K562 (cell line): Measurements from ENCODE around the gene IP6K3. TPM values are rescaled to one million over a fixed set of nuclear protein-coding genes. Genes with fewer than 3 reads are reported as not detected.

Source experiments
- ATAC-seq: fragments of 200-7000 bp; cut with Tn5 transposase; 3 replicates; pipeline ENCODE4 v1.9.1; 2020; ENCODE audit warnings: moderate library complexity
- BruUV-seq: library from RNA; stranded (reverse); fragments of 400-500 nt; replicated peaks from 2 replicates; lab custom pipeline; 2021; lab: Mats Ljungman, UMichigan
- CTCF ChIA-PET: fragments of 300-600 bp; formaldehyde crosslinking; extraction: SDS; loops from one replicate; lab custom pipeline; 2021; ENCODE audit warnings: low intra/inter-chr PET ratio; lab: Yijun Ruan, JAX
- POLR2A ChIA-PET: fragments of 300-600, 350-650 bp; sonication (Branson Sonifier 250); formaldehyde crosslinking; extraction: SDS; loops from one replicate; lab custom pipeline; 2021; ENCODE audit warnings: antibody characterized with exemption, inconsistent platforms; lab: Yijun Ruan, JAX
- DNase-seq, 4 experiments: peaks; one replicate each; pipeline versions ENCODE4 v3.0.0 to v3.0.0-alpha.2; 2011 to 2018; ENCODE audit warnings: low spot score in 3 of 4, mixed read lengths in 3 of 4; ENCODE audit errors: extremely low read depth in 1 of 4
- FAIRE-seq: peaks from 2 replicates; lab custom pipeline; 2011; peaks lifted over from hg19 to GRCh38; lab: Jason Lieb, UNC
- H2AFZ ChIP-seq: 2 replicates; pipeline ENCODE4 v1.6.0; 2011; ENCODE audit warnings: low read depth, low read length, control low read depth, inconsistent platforms
- H3K27ac ChIP-seq: fragments of 200-600 bp; 3 replicates; pipeline ENCODE4 v1.8.0; 2011; ENCODE audit warnings: low read depth, mild to moderate bottlenecking, control low read depth, inconsistent platforms, low read length, moderate library complexity, mixed read lengths; ENCODE audit errors: extremely low read depth
- H3K27me3 ChIP-seq, 2 experiments: fragments of 300-600 bp in 1 of 2; 2 replicates in 1 of 2; 3 replicates in 1 of 2; pipeline versions ENCODE4 v1.6.0 to v1.8.0; 2011; ENCODE audit warnings: inconsistent platforms in 2 of 2, low read length in 2 of 2, mild to moderate bottlenecking in 1 of 2, mixed read lengths in 1 of 2, moderate library complexity in 1 of 2; ENCODE audit not compliant: control insufficient read depth in 2 of 2, insufficient read depth in 2 of 2
- H3K36me3 ChIP-seq: fragments of 300-600 bp; 3 replicates; pipeline ENCODE4 v1.8.0; 2011; ENCODE audit warnings: mild to moderate bottlenecking, low read length, inconsistent platforms; ENCODE audit not compliant: control insufficient read depth, insufficient read depth
- H3K4me1 ChIP-seq, 2 experiments: fragments of 200-600 bp in 1 of 2; replicated peaks in 1 of 2; 2 replicates in 1 of 2; 3 replicates in 1 of 2; pipeline versions ENCODE4 v1.5.1 to v1.8.0; 2011; ENCODE audit warnings: inconsistent platforms in 2 of 2, low read length in 2 of 2, mild to moderate bottlenecking in 1 of 2, mixed read lengths in 1 of 2, moderate library complexity in 1 of 2; ENCODE audit not compliant: control insufficient read depth in 2 of 2, insufficient read depth in 2 of 2
- H3K4me2 ChIP-seq: 2 replicates; pipeline ENCODE4 v1.6.1; 2011; ENCODE audit warnings: low read length, control low read depth, inconsistent platforms, mixed read lengths; ENCODE audit not compliant: insufficient read depth
- H3K4me3 ChIP-seq: fragments of 200-600 bp; sonication (generic), shearing (Covaris generic); 2 replicates; pipeline ENCODE4 v1.5.1; 2016; ENCODE audit warnings: control low read depth, inconsistent platforms
- H3K79me2 ChIP-seq: fragments of 200-600 bp; 3 replicates; pipeline ENCODE4 v1.8.0; 2011; ENCODE audit warnings: low read length, inconsistent platforms; ENCODE audit not compliant: control insufficient read depth, insufficient read depth
- H3K9ac ChIP-seq, 2 experiments: 2 replicates each; pipeline versions ENCODE4 v1.6.0 to v1.6.1; 2011; ENCODE audit warnings: low read depth in 2 of 2, low read length in 2 of 2, control low read depth in 1 of 2, inconsistent platforms in 1 of 2, mild to moderate bottlenecking in 1 of 2, mixed read lengths in 1 of 2; ENCODE audit not compliant: insufficient read depth in 1 of 2
- H3K9me1 ChIP-seq: one replicate; pipeline ENCODE4 v1.6.0; 2011; ENCODE audit warnings: inconsistent platforms, mild to moderate bottlenecking, low read length, moderate library complexity; ENCODE audit not compliant: control insufficient read depth, insufficient read depth
- H3K9me3 ChIP-seq: replicated peaks from 2 replicates; pipeline ENCODE4 v1.5.1; 2011; ENCODE audit warnings: low read depth, low read length, inconsistent platforms; ENCODE audit not compliant: control insufficient read depth, insufficient read depth
- H4K20me1 ChIP-seq: replicated peaks from 2 replicates; pipeline ENCODE4 v1.6.1; 2011; ENCODE audit warnings: low read length, inconsistent platforms, mixed read lengths; ENCODE audit not compliant: control insufficient read depth, insufficient read depth
- DPF2 ChIP-seq: fragments of 450-650 bp; IDR thresholded peaks from 2 replicates; pipeline ENCODE4 v1.6.1; 2016
- EP400 ChIP-seq: fragments of 450-650 bp; IDR thresholded peaks from 2 replicates; pipeline ENCODE4 v1.6.1; 2017; ENCODE audit warnings: antibody characterized with exemption, mild to moderate bottlenecking, moderate library complexity
- HIVEP1 ChIP-seq: fragments of 250-450 bp; sonication (Bioruptor Pico); IDR thresholded peaks from 2 replicates; pipeline ENCODE4 v1.4.0; 2020; ENCODE audit warnings: mild to moderate bottlenecking
- MYBL2 ChIP-seq, 2 experiments: fragments of 450-650 bp in 1 of 2; sonication (generic) in 1 of 2; formaldehyde crosslinking in 1 of 2; IDR thresholded peaks; 2 replicates each; pipeline versions ENCODE4 v1.6.1 to v1.8.1; 2017 to 2022; ENCODE audit warnings: borderline replicate concordance in 1 of 2, inconsistent platforms in 1 of 2, low read depth in 1 of 2, mild to moderate bottlenecking in 1 of 2, missing genetic modification reagents in 1 of 2, moderate library complexity in 1 of 2
- NR4A1 ChIP-seq, 2 experiments: fragments of 250-450 bp in 1 of 2; fragments of 450-650 bp in 1 of 2; sonication (Bioruptor Pico) in 1 of 2; IDR thresholded peaks; 2 replicates each; pipeline versions ENCODE4 v1.4.0 to v1.6.1; 2016 to 2020; ENCODE audit warnings: mild to moderate bottlenecking in 2 of 2, missing compliant biosample characterization in 1 of 2, missing genetic modification characterization in 1 of 2, moderate library complexity in 1 of 2
- POLR2G ChIP-seq: fragments of 200-400 bp; formaldehyde crosslinking; IDR thresholded peaks from 2 replicates; pipeline ENCODE4 v1.6.1; 2017; ENCODE audit warnings: low read depth, mild to moderate bottlenecking, antibody characterized with exemption, low read length, moderate library complexity
- RBM22 ChIP-seq: fragments of 200-400 bp; formaldehyde crosslinking; IDR thresholded peaks from 2 replicates; pipeline ENCODE4 v1.6.1; 2018; ENCODE audit warnings: low read length, low read depth; ENCODE audit not compliant: poor library complexity, severe bottlenecking
- TCF3 ChIP-seq: sonication (generic); formaldehyde crosslinking; IDR thresholded peaks from 2 replicates; pipeline ENCODE4 v1.4.0; 2020; ENCODE audit warnings: mild to moderate bottlenecking, missing genetic modification reagents
- ZNF3 ChIP-seq: fragments of 250-450 bp; sonication (Bioruptor Pico); IDR thresholded peaks from 2 replicates; pipeline ENCODE4 v1.5.0; 2021; ENCODE audit warnings: mild to moderate bottlenecking, moderate library complexity
- ZNF384 ChIP-seq: IDR thresholded peaks from 2 replicates; pipeline ENCODE4 v1.6.1; 2012; ENCODE audit warnings: low read depth, low read length, improper control_type of control experiment
- WGBS: fragments of 100-300 bp; shearing (Covaris generic); methylation state at CpG from one replicate; pipeline ENCODE4 v1.1.6; 2016; ENCODE audit warnings: low coverage, mixed read lengths; ENCODE audit not compliant: insufficient coverage; ENCODE audit errors: missing lambda C conversion rate; 5-methylcytosine and 5-hydroxymethylcytosine counted together
- in situ Hi-C: fragments of 300-500 bp; cut with MboI; formaldehyde crosslinking; loops from 4 replicates; pipeline ENCODE4 v1.15.0; 2018; ENCODE audit warnings: inconsistent platforms, mixed read lengths
- intact Hi-C: fragments of 100-400 bp; cut with micrococcal nuclease; formaldehyde crosslinking; loops from 2 replicates; pipeline ENCODE4 v1.14.2; 2022
- polyA plus RNA-seq, 8 experiments: library from polyadenylated mRNA; depleted of rRNA in 4 of 8; stranded (reverse) in 5 of 8; unstranded in 3 of 8; fragments of >200 nt; fragmentation: Nextera tagmentation in 2 of 8; fragmentation: Illumina TruSeq in 1 of 8; extraction: Ambion mirVana in 2 of 8; extraction: Trizol in 1 of 8; gene quantifications; 2 replicates each; pipeline versions ENCODE4 v1.2.1 to v1.2.3, GENCODE V29; 2011 to 2014; ENCODE audit warnings: inconsistent platforms in 1 of 8, missing spikeins in 1 of 8
- total RNA-seq, 7 experiments: library from RNA; depleted of rRNA in 6 of 7; stranded (reverse); fragments of >200 nt in 6 of 7; fragmentation: Illumina TruSeq in 2 of 7; extraction: Trizol in 2 of 7; gene quantifications; 2 replicates each; pipeline versions ENCODE4 v1.2.1 to v1.2.3, GENCODE V29; 2011 to 2021; ENCODE audit warnings: low replicate concordance in 1 of 7
- TF ChIP-seq, protein P1 (sequence below), 2 experiments: fragments of 450-650 bp in 1 of 2; sonication (generic) in 1 of 2; formaldehyde crosslinking; conservative IDR thresholded peaks; 2 replicates each; pipeline versions ENCODE4 v1.4.0 to v1.8.1; 2020 to 2022; ENCODE audit warnings: mild to moderate bottlenecking in 1 of 2, missing genetic modification reagents in 1 of 2
- TF ChIP-seq, protein P2 (sequence below): fragments of 150-350 bp; conservative IDR thresholded peaks from 2 replicates; pipeline ENCODE4 v1.6.1; 2014; ENCODE audit warnings: low read length

Gene IP6K3
- total and polyA plus RNA-seq, 9 of the 15 experiments (the other 6 are each of a cell fraction or from before 2014, with no cell fraction given), result not detected

DNA sequence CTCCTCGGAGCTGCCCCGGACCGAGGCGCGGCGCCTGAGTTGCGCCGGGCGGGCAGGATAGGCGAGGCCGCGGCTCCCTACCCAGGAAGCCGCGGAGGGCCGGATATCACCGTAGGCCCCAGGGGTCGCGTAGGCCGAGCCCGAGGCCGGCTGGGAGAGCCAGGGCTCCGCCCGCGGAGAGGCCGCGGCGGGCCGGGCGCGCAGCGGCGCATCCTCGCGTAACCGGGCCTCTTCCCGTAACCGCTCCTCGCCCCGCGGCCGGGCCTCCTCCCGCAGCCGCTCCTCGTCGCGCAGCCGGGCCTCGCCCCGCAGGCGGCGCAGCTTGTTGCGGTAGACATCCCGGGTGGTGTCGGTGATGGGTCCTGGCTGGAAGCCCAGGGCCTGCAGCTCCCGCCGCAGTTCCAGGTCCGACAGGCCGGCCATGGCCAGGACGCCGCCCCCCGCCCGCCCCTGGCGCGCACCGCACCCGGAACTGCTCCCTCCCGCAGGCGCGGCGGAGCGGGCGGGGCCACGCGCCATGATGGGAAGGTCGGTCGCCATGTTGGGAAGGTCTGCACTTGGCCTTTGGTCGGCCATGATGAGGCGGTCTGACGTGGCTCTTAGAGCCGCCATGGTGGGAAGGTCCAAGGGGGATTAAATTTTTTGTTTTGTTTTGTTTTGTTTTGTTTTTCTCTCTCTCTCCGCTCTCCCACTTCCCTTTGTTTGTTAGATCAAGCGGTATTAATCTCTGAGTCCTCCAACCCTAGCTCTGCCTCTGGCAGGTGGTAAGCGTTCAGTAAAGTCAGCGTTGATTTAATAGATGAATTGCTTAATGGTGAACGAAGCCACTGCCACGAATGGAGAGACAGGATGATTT lies 42.2 kb upstream of the IP6K3 start, which contains the start of gene LEMD2 (continued):
- peak; percentile 86 for TF ChIP-seq EP400
- TF ChIP-seq, protein P1, sequence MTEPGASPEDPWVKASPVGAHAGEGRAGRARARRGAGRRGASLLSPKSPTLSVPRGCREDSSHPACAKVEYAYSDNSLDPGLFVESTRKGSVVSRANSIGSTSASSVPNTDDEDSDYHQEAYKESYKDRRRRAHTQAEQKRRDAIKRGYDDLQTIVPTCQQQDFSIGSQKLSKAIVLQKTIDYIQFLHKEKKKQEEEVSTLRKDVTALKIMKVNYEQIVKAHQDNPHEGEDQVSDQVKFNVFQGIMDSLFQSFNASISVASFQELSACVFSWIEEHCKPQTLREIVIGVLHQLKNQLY (CRISPR knock-in tag; conservative IDR thresholded peaks at IDR 0.05), result no peak

DNA sequence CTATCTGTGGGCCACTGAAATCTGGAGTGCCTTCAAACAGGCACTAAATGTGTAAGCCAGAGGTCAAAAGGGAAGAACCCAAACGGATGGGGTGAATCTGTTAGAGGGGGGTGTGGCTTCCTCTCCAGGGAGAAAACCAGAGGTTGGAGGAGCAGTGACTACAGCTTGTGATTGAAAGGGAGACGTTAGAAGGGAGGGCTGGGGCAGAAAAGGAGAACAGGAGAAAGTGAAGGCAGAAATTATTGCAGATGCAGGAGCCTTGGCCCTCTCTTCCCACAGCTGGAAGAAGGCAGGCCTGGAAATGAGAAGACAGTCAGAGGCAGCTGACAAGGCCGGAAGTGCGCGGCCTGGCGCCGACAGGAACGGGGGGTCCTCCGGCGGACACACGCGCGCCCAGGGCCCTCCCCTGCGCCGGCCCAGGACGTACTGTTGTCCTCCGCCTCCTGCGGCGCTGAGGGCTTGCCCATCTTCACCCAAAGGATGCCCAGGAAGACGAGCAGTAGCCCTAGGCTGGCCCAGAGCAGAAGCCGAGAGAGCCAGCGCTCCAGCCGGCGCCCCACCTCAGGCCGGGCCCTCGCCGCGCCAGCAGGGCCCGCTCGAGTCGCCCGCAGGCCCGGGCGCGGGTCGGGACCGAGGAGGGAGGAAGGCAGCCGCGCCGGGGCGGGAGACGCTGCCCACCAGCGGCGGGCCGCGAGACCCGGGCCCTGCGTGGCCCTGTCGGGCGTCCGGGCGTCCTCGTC lies 41.4 kb upstream of the IP6K3 start:
- Histone ChIP-seq H4K20me1 (no peaks in the 10 kb centered on the region), H3K9ac (peak overlapping the region; percentile 83 to 96), H3K4me3 (peak overlapping the region; percentile 86), H3K9me1 (peaks cover 4% of the 10 kb centered on the region), H3K4me1 (peaks cover 10 to 17% of the 10 kb centered on the region in 2 experiments; a peak in 4 of 5 replicates), H2AFZ (peak overlapping the region; percentile 87), H3K9me3 (no peaks in the 10 kb centered on the region), H3K79me2 (peaks cover 25% of the 10 kb centered on the region), H3K36me3 (peaks cover 34% of the 10 kb centered on the region; the same call in 2 of the 3 replicates), H3K4me2 (peak overlapping the region; percentile 93), H3K27me3 (peaks cover 15 to 19% of the 10 kb centered on the region in 2 experiments), H3K27ac (peak overlapping the region; percentile 76)
- in situ Hi-C loops (no loop called here), intact Hi-C loops (no loop called here)
- WGBS, result under 1% methylated on average over 34 of the region's 53 CpGs
- BruUV-seq, result TSS peak; percentile 74
- CTCF ChIA-PET, result interaction anchor here (0.6 kb wide), 1 partner anchor 280 kb away, joined by 3 read pairs; no protein-coding TSS in a partner anchor
- peak; percentile 69 for ATAC-seq
- FAIRE-seq, result peak; percentile 84
- DNase-seq, result peak; percentile 75 to 83 (median 80)
- POLR2A ChIA-PET, result interaction anchor here (0.6 to 2.0 kb wide), 9 partner anchors 9 to 731 kb away, joined by 3 to 12 read pairs (median 3); no protein-coding TSS in a partner anchor
- no peak for TF ChIP-seq ZNF3 (CRISPR knock-in tag)
- TF ChIP-seq DPF2, result 0 out of 2 replicates have a peak, but pooled peaks have one; percentile 44
- 0 out of 2 replicates have a peak, but pooled peaks have one; percentile 45 for TF ChIP-seq HIVEP1 (CRISPR knock-in tag)
- TF ChIP-seq RBM22, result no peak
- TF ChIP-seq NR4A1 (CRISPR knock-in tag; IDR thresholded peaks at IDR 0.05), result no peak
- no peak for TF ChIP-seq NR4A1 (tag; IDR thresholded peaks at IDR 0.05)
- no peak for TF ChIP-seq ZNF384
- TF ChIP-seq, protein P2, sequence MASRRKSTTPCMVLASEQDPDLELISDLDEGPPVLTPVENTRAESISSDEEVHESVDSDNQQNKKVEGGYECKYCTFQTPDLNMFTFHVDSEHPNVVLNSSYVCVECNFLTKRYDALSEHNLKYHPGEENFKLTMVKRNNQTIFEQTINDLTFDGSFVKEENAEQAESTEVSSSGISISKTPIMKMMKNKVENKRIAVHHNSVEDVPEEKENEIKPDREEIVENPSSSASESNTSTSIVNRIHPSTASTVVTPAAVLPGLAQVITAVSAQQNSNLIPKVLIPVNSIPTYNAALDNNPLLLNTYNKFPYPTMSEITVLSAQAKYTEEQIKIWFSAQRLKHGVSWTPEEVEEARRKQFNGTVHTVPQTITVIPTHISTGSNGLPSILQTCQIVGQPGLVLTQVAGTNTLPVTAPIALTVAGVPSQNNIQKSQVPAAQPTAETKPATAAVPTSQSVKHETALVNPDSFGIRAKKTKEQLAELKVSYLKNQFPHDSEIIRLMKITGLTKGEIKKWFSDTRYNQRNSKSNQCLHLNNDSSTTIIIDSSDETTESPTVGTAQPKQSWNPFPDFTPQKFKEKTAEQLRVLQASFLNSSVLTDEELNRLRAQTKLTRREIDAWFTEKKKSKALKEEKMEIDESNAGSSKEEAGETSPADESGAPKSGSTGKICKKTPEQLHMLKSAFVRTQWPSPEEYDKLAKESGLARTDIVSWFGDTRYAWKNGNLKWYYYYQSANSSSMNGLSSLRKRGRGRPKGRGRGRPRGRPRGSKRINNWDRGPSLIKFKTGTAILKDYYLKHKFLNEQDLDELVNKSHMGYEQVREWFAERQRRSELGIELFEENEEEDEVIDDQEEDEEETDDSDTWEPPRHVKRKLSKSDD, result no peak
- TF ChIP-seq POLR2G, result no peak
- TF ChIP-seq MYBL2 (IDR thresholded peaks at IDR 0.05; ENCODE audit: low read depth), result no peak
- no peak for TF ChIP-seq MYBL2 (CRISPR knock-in tag; IDR thresholded peaks at IDR 0.05; ENCODE audit: borderline replicate concordance)
- TF ChIP-seq TCF3 (CRISPR knock-in tag), result no peak
